Right lobe of liver (tissue), 4 donors: ENCODE measurements around the gene ULBP1.
"Not testable (repeated sequence)": the region's sequence is repeated elsewhere in the genome, so short reads cannot be mapped to it uniquely, and the experiment has no call there.

Experiments
- CTCF ChIP-seq, 4 donors: fragments of 200-600 bp in 3 of 4; fragments of 450-650 bp in 1 of 4; IDR thresholded peaks; one replicate each; pipeline versions ENCODE4 v1.5.1 to v1.8.0; 2016 to 2022; ENCODE audit warnings: antibody characterized with exemption in 4 of 4, mild to moderate bottlenecking in 2 of 4
- POLR2A ChIP-seq: fragments of 450-650 bp; IDR thresholded peaks from one replicate; pipeline ENCODE4 v1.6.1; 2017; ENCODE audit warnings: antibody characterized with exemption, mild to moderate bottlenecking
- donor health status: DM: no; HTN: no; CAD: no.
- donor health status: DM: no; HTN: no; CAD: no.
- donor health status: DM: no; HTN: yes; CAD: no.

- TF ChIP-seq POLR2A; CTCF (IDR thresholded peaks at IDR 0.05): not testable (repeated sequence)
These were observed 41.7 kb upstream of the ULBP1 start for GRCh38 chr6:149922091-149922490.
